ENCODE data around the gene GPR27.

The GPR27 gene

DNA sequence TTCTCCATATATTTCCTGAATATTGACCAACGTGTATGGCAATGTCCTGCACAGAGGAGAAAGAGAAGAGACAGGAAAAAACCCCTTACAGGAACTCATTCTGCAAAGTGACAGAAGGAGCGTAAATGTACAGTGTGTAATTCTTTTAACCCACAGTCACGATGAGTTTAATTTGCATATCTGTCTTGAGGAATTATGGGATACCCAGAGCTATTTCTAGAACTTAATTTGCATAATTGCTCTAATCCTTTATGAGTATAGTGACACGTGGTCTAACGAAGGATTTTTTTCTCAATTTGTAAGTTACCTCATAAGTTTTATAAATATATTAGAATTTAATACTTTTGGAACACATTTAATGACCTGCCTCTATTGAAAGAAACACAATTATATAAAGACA is 9.8 kb downstream of the GPR27 start:
- ChIA-PET POLR2A (no interaction called here), CTCF (interaction anchor here (0.8 to 1.2 kb wide), 3 partner anchors 33 to 1323 kb away, joined by 3 to 5 read pairs (median 3); no protein-coding TSS in a partner anchor)
- no peak for TF ChIP-seq ZNF174 (tag by site-specific recombination; IDR thresholded peaks at IDR 0.05)
- no peak for TF ChIP-seq ZNF701 (tag by site-specific recombination; IDR thresholded peaks at IDR 0.05)
- TF ChIP-seq, protein P1, sequence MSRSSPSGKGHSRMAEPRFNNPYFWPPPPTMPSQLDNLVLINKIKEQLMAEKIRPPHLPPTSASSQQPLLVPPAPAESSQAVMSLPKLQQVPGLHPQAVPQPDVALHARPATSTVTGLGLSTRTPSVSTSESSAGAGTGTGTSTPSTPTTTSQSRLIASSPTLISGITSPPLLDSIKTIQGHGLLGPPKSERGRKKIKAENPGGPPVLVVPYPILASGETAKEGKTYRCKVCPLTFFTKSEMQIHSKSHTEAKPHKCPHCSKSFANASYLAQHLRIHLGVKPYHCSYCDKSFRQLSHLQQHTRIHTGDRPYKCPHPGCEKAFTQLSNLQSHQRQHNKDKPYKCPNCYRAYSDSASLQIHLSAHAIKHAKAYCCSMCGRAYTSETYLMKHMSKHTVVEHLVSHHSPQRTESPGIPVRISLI (tag by site-specific recombination; IDR thresholded peaks at IDR 0.05), result no peak
- TF ChIP-seq, protein P2, sequence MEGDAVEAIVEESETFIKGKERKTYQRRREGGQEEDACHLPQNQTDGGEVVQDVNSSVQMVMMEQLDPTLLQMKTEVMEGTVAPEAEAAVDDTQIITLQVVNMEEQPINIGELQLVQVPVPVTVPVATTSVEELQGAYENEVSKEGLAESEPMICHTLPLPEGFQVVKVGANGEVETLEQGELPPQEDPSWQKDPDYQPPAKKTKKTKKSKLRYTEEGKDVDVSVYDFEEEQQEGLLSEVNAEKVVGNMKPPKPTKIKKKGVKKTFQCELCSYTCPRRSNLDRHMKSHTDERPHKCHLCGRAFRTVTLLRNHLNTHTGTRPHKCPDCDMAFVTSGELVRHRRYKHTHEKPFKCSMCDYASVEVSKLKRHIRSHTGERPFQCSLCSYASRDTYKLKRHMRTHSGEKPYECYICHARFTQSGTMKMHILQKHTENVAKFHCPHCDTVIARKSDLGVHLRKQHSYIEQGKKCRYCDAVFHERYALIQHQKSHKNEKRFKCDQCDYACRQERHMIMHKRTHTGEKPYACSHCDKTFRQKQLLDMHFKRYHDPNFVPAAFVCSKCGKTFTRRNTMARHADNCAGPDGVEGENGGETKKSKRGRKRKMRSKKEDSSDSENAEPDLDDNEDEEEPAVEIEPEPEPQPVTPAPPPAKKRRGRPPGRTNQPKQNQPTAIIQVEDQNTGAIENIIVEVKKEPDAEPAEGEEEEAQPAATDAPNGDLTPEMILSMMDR (tag by site-specific recombination; IDR thresholded peaks at IDR 0.05), result no peak
- no peak for TF ChIP-seq ZNF654 (tag by site-specific recombination; IDR thresholded peaks at IDR 0.05; ENCODE audit: low read depth)
- H3K4me1 ChIP-seq (ENCODE audit: control insufficient read depth, insufficient read depth, low read length), result no peaks in the 10 kb centered on the region
- no peaks in the 10 kb centered on the region for H3K9me3 ChIP-seq (ENCODE audit: control insufficient read depth, insufficient read depth, low read depth, low read length)
- H3K27ac ChIP-seq (ENCODE audit: extremely low read depth, low read depth, low read length), result no peak overlapping the region
- no peaks in the 10 kb centered on the region for H3K36me3 ChIP-seq (ENCODE audit: control insufficient read depth in 2 of 2, insufficient read depth in 1 of 2, low read length in 2 of 2)
- H3K4me3 ChIP-seq (ENCODE audit: low read depth, low read length), result no peak overlapping the region

DNA sequence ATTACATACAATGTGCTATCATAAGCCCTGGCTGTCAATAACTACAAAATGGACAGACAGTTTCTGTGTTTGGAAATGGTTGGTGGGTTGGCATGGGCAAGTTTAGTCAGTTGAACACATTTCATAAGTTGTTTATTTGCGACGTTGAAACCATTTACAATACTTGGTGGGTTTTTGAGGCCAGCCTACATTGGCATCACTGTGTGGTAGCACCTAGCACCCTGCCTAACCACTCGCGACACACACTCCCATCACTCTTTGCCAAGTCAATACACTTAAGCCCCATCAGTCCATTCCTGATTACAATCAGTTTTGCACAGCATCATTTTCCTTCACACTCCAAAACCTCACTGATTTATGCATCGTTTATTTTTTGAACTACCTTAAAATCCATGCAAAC is 17.5 kb downstream of the GPR27 start:
- ChIA-PET POLR2A (no interaction called here), CTCF (no interaction called here)
- TF ChIP-seq SCRT1 (tag by site-specific recombination; IDR thresholded peaks at IDR 0.05; ENCODE audit: borderline replicate concordance) (no peak), TRIM28 (IDR thresholded peaks at IDR 0.05; ENCODE audit: borderline replicate concordance, low read length) (no peak), ZBTB17 (tag by site-specific recombination; IDR thresholded peaks at IDR 0.05) (no peak), ZNF510 (tag by site-specific recombination; IDR thresholded peaks at IDR 0.05; ENCODE audit: insufficient replicate concordance) (no peak), ZNF341 (tag by site-specific recombination; IDR thresholded peaks at IDR 0.05; ENCODE audit: low read depth) (no peak), ZNF433 (tag by site-specific recombination; IDR thresholded peaks at IDR 0.05; ENCODE audit: low read depth) (no peak)
- TF ChIP-seq, protein P3, sequence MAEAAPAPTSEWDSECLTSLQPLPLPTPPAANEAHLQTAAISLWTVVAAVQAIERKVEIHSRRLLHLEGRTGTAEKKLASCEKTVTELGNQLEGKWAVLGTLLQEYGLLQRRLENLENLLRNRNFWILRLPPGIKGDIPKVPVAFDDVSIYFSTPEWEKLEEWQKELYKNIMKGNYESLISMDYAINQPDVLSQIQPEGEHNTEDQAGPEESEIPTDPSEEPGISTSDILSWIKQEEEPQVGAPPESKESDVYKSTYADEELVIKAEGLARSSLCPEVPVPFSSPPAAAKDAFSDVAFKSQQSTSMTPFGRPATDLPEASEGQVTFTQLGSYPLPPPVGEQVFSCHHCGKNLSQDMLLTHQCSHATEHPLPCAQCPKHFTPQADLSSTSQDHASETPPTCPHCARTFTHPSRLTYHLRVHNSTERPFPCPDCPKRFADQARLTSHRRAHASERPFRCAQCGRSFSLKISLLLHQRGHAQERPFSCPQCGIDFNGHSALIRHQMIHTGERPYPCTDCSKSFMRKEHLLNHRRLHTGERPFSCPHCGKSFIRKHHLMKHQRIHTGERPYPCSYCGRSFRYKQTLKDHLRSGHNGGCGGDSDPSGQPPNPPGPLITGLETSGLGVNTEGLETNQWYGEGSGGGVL (tag by site-specific recombination; IDR thresholded peaks at IDR 0.05), result no peak

DNA sequence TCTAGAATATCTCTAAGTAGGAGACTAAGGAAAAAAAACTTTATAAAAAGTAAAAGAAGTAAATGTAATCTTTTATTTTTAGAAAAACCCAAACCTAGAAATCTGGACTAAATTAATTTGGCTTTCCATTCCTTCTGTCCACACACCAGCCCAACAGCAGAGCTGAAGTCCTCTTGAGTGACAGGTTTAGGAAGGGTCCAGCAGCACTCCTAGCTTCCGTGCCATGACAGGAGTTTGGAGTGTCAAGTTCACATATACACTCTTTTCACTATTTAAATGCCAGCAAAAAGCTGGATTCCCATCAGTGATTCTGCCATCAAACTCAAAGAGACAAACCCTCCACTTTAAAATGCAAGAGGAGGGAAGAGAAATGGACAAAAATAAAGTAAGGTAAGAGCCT is 18.2 kb downstream of the GPR27 start:
- Histone ChIP-seq H3K36me3 (ENCODE audit: control insufficient read depth in 2 of 2, insufficient read depth in 1 of 2, low read length in 2 of 2) (no peaks in the 10 kb centered on the region), H3K4me1 (ENCODE audit: control insufficient read depth, insufficient read depth, low read length) (no peaks in the 10 kb centered on the region), H3K4me3 (ENCODE audit: low read depth, low read length) (no peak overlapping the region), H3K9me3 (ENCODE audit: control insufficient read depth, insufficient read depth, low read depth, low read length) (no peaks in the 10 kb centered on the region), H3K27ac (ENCODE audit: extremely low read depth, low read depth, low read length) (no peak overlapping the region)
- POLR2A ChIA-PET, result no interaction called here
- CTCF ChIA-PET, result no interaction called here
- TF ChIP-seq ZNF555 (tag by site-specific recombination; conservative IDR thresholded peaks at IDR 0.05) (no peak), ZNF501 (tag by site-specific recombination; IDR thresholded peaks at IDR 0.05) (no peak), GLI2 (tag by site-specific recombination; IDR thresholded peaks at IDR 0.05; ENCODE audit: borderline replicate concordance, low read depth) (no peak), ZNF133 (tag by site-specific recombination; IDR thresholded peaks at IDR 0.05) (no peak), SP3 (tag by site-specific recombination; IDR thresholded peaks at IDR 0.05) (no peak), GLIS1 (tag by site-specific recombination; IDR thresholded peaks at IDR 0.05) (no peak), ZNF391 (tag by site-specific recombination; IDR thresholded peaks at IDR 0.05; ENCODE audit: borderline replicate concordance, low read depth) (no peak), ZNF157 (tag by site-specific recombination; IDR thresholded peaks at IDR 0.05) (no peak), ZNF416 (tag by site-specific recombination; IDR thresholded peaks at IDR 0.05) (no peak)
- TF ChIP-seq, protein P4, sequence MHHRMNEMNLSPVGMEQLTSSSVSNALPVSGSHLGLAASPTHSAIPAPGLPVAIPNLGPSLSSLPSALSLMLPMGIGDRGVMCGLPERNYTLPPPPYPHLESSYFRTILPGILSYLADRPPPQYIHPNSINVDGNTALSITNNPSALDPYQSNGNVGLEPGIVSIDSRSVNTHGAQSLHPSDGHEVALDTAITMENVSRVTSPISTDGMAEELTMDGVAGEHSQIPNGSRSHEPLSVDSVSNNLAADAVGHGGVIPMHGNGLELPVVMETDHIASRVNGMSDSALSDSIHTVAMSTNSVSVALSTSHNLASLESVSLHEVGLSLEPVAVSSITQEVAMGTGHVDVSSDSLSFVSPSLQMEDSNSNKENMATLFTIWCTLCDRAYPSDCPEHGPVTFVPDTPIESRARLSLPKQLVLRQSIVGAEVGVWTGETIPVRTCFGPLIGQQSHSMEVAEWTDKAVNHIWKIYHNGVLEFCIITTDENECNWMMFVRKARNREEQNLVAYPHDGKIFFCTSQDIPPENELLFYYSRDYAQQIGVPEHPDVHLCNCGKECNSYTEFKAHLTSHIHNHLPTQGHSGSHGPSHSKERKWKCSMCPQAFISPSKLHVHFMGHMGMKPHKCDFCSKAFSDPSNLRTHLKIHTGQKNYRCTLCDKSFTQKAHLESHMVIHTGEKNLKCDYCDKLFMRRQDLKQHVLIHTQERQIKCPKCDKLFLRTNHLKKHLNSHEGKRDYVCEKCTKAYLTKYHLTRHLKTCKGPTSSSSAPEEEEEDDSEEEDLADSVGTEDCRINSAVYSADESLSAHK (tag by site-specific recombination; IDR thresholded peaks at IDR 0.05), result no peak
- TF ChIP-seq, protein P5, sequence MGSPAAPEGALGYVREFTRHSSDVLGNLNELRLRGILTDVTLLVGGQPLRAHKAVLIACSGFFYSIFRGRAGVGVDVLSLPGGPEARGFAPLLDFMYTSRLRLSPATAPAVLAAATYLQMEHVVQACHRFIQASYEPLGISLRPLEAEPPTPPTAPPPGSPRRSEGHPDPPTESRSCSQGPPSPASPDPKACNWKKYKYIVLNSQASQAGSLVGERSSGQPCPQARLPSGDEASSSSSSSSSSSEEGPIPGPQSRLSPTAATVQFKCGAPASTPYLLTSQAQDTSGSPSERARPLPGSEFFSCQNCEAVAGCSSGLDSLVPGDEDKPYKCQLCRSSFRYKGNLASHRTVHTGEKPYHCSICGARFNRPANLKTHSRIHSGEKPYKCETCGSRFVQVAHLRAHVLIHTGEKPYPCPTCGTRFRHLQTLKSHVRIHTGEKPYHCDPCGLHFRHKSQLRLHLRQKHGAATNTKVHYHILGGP (tag by site-specific recombination; IDR thresholded peaks at IDR 0.05), result no peak

More for the DNA sequence above, 17.5 kb downstream of the GPR27 start:
- no peaks in the 10 kb centered on the region for H3K9me3 ChIP-seq (ENCODE audit: control insufficient read depth, insufficient read depth, low read depth, low read length)
- no peaks in the 10 kb centered on the region for H3K36me3 ChIP-seq (ENCODE audit: control insufficient read depth in 2 of 2, insufficient read depth in 1 of 2, low read length in 2 of 2)
- no peak overlapping the region for H3K4me3 ChIP-seq (ENCODE audit: low read depth, low read length)
- H3K27ac ChIP-seq (ENCODE audit: extremely low read depth, low read depth, low read length), result no peak overlapping the region
- no peaks in the 10 kb centered on the region for H3K4me1 ChIP-seq (ENCODE audit: control insufficient read depth, insufficient read depth, low read length)

All from HEK293 (cell line).